WTC11 (cell line): ENCODE measurements around the gene ANKRD37.

Experiments
- CTCF ChIP-seq: fragments of 200-600 bp; IDR thresholded peaks from 2 replicates; pipeline ENCODE4 v1.8.0; 2022; ENCODE audit warnings: antibody characterized with exemption
- ELF4 ChIP-seq: sonication (generic); formaldehyde crosslinking; IDR thresholded peaks from 2 replicates; pipeline ENCODE4 v1.8.1; 2022; ENCODE audit warnings: low read depth, mild to moderate bottlenecking, moderate library complexity, missing genetic modification reagents
- ETV6 ChIP-seq: sonication (generic); formaldehyde crosslinking; IDR thresholded peaks from 2 replicates; pipeline ENCODE4 v1.8.1; 2022; ENCODE audit warnings: mild to moderate bottlenecking, missing genetic modification reagents
- TF ChIP-seq, protein P1 (sequence below): sonication (generic); formaldehyde crosslinking; conservative IDR thresholded peaks from 2 replicates; pipeline ENCODE4 v1.8.1; 2022; ENCODE audit warnings: mild to moderate bottlenecking, missing genetic modification reagents

DNA sequence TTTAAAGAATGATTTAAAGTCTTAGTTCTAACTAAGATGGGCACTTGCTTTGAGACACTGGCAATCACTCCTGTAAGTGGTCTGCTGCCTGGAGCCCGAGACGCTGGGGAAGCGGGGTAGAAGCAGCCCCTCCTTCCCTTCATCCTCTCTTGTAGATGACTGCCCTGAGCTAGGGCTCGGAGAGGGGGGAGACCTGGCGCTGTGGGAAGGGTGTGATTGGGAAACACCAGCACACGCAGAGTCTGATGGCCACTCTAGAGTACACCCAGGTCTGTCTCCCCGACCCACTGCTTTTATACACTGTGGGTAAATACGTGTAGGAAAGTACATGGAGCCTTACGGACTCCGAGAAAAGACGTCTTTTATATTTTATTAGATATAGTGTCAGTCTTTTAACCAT is 24.9 kb upstream of the ANKRD37 start:
- TF ChIP-seq ETV6 (CRISPR knock-in tag) (no peak), ELF4 (CRISPR knock-in tag) (no peak), CTCF (no peak)
- TF ChIP-seq, protein P1, sequence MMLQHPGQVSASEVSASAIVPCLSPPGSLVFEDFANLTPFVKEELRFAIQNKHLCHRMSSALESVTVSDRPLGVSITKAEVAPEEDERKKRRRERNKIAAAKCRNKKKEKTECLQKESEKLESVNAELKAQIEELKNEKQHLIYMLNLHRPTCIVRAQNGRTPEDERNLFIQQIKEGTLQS (CRISPR knock-in tag) = no peak
